NCI-H748 treated with DMSO at 0.1 percent for 48 hours (cell line): ENCODE measurements around the gene AOPEP.
A peak's percentile ranks its signal among the peaks of the same experiment; 100 is the strongest.

Experiments used
- DNase-seq: peaks from one replicate; lab custom pipeline; 2025; lab: John Stamatoyannopoulos, UW

Gene AOPEP

DNA sequence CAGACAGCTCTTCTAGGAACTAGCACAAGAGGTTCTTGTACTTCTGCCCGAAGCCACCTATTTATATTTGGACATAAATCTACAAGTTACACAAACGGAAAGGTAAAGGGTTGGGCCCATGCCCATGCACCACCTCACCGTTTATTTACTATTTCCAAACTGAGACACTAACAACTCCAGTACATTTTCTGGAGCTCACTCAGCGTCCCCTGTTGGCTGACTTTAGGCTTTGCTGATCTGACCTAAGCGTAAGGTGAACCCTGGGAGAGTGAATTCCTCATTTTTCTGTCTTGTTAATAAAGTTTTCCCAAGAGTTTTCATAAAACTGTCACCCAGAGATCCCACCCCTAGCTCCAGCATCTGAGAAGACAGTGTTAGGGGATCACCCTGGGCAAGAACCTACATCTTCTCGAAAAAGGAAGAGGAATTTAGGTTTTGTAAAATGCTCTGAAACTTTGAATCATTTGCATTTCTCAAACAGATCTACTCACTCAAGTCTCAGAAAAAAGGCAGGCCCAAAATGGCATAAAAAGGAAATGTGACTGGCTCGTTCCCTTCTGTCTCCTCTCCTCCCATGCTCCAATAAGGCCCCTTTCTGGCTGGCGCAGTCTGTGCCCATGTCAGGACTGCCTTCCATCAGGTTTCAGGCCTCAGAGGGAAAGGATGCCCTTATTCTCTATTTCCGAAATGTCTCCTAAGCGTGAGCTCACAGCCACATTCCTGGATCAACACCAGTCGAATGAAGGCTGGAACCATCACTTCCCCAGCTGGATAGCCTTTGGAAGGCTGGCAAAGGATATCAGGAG lies 389.7 kb downstream of the AOPEP start:
- DNase-seq, result no peak

DNA sequence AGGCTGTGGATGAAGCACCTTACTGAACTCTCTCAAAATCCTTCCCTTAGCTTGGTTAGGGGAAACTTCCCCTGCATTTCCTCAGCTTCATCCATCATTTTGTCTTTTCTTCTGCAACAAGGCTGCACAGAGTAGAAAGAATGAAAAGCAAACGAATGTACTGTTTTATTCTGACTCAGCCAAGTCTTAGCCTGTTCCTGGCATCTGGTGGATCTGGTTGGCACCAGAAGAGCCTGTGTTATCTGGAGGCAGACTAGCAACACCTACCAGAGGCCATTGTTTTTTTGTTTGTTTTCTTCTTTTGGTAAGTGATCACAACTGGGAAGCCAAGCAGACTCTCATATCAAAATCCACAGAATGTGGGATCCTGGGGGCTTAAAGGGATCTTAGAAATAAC lies 390.3 kb downstream of the AOPEP start:
- DNase-seq, result no peak

DNA sequence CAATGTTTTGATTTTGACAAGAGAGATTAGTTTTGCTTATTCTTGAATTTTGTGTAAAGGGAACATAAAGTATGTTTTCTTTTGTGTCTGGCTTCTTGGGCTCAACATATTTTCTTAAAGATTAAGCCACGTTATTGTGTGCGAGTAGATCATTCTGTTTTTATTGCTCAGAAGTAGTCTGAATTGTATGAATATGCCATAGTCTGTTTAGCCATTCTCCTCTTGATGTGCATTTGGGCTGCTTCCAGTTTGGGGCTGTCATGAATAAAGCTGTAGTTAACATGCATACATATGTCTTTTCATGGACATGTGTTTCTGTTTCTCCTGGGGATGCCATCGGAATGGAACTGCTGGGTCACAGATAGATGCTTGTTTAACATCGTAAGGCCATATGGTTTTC lies 392.1 kb downstream of the AOPEP start:
- DNase-seq, result no peak

DNA sequence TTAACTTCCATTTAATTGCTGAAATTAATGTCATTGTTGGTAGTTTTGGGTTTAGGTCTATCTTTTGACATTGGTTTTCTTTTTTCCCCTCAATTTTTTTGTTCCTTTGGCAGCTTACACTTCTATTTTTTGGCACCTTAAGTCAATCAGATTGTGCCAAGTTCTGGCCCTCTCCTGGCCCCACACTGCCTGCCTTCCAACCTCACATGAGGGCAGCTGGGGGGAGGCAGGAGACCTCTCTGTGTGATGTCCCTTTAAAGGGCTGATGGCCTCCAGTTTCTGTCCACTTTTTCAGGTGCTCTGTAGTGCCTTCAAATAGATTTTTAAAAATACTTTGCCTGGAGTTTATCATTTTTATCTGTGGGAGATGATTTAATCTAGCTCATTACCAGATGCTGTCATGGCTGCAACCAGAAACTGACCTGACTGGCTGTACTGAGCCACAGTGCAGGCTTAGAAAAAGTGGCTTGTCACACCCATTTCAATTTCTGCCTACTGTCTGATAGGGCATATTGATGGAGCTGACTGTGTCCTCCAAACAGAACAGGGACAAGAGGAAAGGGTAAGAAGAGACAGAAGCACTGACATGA lies 394.4 kb downstream of the AOPEP start:
- no peak for DNase-seq

DNA sequence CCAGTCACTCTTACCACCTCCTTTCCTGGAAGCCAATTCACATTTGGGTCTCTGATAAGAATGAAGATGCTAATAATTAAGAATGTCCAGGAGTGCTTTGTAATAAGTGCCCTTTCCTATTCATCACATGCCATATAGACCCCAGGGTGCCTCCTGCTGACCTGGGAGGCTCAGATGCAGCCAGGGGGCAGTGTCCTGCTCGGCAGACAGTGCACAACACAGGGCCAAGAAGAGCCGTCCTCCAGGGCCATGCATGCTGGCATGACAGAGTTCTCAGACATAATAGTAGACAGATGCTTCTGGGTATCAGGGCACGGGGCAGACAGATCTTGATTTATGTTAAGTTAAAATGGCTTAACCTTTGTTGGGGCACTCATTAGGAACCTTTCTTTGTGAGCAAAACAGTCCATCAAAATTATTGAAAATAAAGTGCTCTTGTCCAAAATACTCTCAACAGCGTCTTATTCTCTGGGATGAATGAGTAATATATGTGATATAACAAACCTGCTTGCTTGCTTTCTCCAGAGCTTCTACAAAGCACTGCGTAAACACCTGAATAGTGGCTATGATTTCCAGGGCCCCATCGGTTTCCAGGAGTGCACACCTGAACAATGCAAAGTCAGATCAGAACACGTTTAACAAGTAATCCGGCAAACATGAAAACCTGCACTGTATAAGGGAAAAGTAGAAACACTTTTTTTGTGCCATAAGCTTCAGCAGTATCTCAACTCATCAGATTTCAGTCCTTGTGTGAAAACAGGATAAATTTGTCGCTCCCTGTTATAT lies 398.3 kb downstream of the AOPEP start:
- no peak for DNase-seq

DNA sequence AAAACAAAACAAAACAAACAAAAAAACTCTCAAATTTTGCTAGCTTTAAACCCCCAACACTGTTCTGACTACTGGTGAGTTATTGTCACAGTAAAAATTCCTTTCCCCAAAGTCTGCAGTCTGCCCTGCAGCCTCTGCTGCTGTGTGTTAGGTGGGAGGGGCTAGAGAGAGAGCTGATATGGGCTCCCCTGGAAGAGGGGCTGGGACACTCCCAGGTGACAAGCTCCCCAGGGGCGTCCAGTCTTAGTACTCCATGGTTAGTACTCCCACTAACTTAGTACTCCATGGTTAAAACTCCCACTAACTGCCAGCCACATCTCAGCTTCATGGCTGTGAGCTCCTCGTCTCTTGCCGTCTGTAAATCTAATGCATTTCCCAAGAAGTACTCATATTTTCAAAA lies 399.2 kb downstream of the AOPEP start:
- DNase-seq, result no peak

DNA sequence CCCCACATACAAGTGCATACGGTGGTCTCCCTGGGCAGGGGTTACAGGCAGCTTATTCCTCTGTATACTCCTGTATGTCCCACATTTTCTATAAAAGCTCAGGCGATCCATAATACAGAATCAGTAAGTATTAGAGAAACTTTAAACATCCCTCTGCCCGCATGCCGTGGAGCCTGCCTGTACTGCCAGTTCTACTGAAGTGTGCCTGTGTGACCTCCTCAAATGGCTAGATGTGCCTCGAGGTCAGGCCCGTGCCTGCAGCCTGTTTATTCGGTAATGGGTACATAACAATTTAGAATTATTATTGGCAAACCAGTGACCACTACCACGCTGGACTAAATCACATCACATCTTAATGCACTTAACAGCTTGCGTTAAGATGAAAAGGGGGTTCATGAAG lies 400.2 kb downstream of the AOPEP start:
- no peak for DNase-seq

DNA sequence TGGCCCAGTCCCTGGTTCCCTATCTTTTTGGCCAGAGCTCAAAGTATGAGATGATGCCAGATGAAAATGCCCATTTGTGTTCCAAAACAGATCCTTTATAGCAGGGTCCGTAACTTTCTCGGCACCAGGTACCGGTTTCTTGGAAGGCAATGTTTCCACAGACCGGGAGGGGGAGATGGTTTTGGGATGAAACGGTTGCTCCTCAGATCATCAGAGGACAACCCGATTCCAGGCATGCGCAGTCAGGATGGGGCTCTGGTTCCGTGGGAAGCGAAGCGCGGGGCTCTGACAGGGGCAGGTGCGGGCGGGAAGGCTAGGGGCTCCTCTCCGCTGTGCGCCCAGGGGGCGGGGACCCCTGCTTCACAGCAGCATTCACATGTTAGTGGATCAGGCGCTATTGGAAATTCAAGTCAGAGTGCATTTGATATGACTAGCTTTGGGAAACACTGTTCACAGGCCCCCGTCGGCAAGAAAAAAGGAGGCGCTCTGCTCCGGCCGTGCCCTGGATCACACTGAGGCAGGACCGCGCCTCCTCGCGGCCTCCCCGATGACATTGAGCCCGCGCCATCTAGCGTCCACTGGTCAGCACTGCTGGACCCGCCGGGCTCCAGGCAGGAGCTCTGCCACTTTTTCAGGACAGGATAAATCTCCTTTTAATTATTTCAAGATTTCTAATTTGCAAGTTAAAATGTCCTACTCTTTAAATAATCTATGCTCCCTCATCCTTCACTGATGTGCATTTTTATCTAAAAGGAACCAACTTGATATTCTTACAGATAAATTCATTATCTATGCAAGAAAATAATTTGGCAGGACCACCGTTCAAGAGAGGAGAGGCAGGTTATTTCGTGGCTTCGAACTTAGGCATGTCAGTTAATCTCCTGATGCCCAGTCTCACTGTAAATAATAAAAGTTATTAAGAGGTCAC lies 401.0 kb downstream of the AOPEP start:
- peak; percentile 53 for DNase-seq

DNA sequence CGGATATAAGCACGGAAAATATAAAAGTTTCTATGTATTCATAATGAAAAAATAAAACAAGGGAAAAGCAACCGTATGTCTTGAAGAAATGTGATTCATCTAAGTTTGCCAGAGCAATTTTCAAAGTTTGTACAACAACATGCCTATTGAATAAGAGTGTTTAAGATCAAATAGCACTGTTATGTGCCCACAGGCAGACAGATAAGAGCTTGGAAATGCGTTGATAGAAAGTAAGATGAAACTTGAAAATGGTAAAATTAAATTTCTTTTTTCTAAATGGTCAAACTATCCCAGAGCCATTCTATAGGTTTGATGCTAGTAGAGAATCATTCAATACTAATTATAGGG lies 401.7 kb downstream of the AOPEP start:
- no peak for DNase-seq

DNA sequence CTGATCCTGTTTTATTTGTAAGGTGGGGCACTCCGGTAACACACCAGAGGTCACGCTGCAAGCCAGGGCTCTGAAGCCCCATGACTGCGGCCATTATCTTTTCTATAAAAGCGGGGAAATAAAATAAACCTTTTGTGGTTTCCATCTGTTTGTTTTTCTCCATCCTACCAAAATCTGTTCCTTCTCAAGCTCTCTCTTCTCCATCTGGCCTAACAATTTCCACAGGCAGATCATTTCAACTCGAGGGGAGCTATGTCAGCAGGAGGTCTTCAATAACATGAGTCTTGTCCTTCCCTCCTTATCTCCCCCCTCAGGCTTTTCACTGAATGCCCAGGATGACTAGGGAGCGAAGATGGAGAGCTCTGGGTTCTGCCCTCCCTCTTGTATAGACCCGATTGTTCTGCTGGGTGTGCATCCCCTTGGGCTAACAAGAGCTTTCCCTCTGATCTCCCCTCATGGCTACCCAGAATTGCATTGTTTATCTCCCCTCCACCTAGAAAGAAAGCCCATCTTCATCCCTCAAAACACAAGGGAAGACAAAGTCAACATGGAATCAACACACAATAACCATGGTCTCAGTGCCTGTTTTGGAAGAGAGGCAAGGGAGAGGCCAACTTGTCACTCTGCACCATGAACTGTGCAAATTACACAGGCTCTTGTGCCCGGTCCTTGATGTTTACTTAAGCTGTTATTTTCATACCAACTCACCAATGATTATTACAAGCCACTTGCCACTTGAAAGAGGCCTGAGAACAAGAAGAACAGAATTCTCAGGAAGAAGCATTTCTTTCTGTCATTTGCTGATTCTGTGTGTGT lies 403.2 kb downstream of the AOPEP start:
- DNase-seq, result peak; percentile 66

DNA sequence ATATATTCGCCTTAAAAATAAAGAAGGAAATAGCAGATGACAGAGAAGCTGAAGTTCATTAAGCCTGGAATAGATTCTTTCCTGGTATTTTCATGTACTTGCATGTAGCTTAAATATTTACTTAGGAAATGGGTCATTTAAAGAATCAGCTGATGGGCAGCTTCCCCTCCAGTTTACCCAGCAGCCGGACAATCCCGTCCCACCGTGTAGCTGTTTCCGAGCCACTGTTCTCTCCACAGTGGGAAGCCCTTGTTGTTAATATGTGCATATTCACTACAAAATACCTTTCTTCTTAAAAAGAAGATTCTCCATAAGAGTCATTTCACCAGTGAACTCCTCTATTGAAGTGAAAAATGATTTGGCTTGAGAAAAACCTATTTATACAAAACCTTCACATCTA lies 404.0 kb downstream of the AOPEP start:
- DNase-seq, result peak; percentile 29

DNA sequence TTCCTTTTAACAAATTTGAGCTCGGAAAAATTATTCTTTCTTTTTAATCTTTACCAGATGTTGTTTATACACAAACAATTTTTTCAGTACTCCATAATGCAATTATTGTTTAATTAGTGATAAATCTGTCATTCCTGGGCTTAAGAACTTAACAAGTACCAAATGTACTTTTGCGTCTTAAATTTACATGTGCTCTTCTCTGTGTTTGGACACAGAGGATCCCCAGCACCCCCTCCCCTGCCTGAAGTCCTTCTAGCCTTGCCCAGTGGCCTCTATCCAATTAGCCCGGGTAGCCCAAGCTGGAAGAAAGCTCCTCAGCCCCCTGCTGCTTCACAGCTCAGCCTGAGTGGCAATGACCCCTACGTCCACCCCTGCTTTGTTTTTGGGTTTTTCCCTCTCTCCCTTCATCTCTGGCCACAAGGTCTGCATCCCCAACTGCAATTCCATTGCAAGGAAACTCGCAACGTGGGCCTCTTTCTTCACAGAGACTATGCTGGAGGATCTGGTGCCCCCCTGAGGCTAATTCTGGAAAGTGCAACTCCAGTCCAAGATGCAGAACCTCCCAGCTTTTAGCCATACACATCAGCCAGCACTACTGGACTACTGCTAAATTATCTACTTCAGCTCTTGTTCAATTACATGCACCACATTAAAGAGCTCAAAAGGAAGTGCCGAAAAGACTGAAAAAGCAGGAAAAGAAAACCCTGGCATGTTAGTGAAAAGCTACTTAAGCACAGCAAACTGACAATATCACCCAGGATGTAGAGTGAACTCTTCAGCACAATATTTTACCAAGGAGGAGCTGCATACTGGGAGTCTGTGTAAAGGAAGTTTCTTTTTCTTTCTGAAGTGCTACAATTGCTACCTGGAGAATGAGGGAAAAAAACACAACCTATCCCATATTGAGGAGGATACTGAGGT lies 404.8 kb downstream of the AOPEP start:
- DNase-seq, result peak; percentile 54

DNA sequence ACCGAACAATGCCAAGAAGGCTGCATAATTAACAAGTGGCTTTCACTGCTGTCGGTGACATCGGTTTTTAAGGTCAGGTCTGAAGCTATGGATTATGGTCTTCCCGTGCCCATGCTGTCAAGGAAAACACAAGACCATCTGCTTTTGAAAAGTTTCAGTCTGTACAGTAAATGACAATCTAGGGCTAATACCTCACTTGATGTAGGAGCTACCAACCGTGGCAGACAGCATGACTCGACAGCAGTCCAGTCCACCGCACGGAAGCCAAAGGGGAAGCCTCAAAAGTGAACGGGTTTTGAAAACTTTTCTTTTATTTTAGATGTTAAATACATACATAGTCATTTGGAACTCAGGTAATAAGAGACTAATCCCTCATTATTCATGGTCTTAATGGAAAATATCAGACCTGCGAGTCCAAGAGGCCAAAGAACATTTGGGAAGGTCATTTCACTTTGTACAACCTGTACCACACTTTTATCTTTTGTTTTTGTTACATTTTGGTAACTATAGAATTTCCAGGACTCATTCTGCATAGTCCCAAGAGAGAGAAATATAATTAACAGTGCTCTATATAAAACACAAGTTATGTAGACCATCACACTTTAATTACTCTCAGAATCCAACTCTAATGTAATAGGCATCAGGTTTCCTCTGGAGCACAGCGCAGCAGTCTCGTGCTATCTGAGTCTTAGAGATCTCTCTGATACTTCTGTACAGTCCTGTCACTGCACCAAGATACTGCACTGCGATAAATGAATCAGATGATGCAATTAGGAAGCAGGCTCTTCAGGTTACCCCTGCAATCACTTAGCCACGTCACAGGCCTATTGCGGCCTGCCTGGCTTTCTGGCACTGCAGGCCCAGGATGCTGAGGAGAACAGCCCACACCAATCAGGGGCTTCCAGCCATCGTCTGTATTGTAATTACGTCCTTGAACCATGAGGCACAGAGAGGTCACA lies 406.1 kb downstream of the AOPEP start:
- no peak for DNase-seq

DNA sequence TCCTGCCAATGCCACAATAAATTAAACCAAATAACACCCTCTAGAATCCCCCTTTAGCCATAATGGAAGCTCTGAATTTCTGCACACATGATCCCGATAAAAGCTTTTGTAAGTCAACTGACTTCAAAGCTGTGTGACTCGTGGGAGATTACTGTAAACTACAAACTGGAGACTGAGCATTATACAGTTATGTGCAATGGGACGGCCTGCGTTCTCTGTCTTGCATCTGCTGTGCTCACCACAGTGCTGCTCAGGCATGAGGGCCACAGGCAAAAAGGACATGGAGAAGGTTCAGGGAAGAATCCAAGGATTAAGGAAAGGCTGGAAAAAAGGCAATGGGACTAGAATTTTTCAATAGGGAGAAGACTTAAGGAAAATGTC lies 406.8 kb downstream of the AOPEP start:
- no peak for DNase-seq

DNA sequence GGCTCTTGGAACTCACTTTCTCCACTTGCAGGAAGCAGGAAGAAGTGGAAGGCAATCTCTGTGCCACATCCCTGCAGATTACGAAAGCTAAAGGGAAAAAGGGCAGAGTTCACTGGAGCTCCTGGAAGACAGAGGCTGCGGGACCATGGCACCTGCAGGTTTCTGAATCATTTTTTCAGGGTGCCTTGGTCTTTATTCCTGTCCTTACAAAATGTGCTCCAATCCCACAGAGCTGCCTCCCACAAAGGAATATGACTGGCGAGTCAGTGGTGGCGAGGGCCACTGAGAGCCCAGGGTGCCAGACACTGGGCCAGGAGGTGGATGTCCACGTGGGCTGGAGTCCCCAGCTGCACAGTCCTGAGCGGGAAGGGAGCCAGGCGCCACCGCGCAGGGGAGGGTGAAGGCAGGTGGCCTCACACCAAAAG lies 408.0 kb downstream of the AOPEP start:
- DNase-seq, result no peak

DNA sequence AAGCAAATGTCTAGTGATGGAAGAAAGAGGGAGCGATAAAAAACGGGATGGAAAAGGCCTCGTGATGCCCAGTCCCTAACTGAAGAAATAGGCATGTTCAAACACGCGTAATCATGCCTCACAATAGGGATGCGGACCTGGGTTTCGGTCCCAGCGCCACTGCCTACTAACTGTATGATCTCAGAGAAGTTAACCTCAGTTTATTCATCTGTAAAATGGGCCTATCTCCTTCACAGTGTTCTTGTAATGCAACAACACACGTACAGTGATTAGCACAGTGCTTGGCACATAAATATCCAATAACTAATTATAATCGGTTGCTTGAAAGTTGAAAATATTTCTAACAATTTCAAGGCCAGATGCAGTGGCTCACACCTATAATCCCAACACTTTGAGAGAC lies 409.3 kb downstream of the AOPEP start:
- no peak for DNase-seq
